Adipose tissue (tissue), 3 donors: ENCODE data around the gene ANXA2. TPM values are rescaled to one million over a fixed set of nuclear protein-coding genes. Genes with fewer than 3 reads are reported as not detected.

Source experiments
- H3K27ac ChIP-seq: one replicate; pipeline ENCODE4 v1.5.1; 2013; ENCODE audit warnings: low read depth, low read length
- WGBS, 3 donors: extraction: QIAGEN DNeasy Blood & Tissue Kit; methylation state at CpG; one replicate each; pipeline ENCODE4 v1.1.7; 2013; 5-methylcytosine and 5-hydroxymethylcytosine counted together
- polyA plus RNA-seq, 3 donors: library from polyadenylated mRNA; stranded (reverse); fragments of 200-250 nt; gene quantifications; one replicate each; pipeline ENCODE4 v1.2.3, GENCODE V29; 2013
- donor health status: healthy with polysubstance abuse.
- donor health status: Bipolar disorder and iron deficiency.
- donor health status: healthy.

Gene ANXA2
- polyA plus RNA-seq, 3 donors, result 269 to 1,224 (median 987) TPM

GRCh38 chr15:60358935-60359682 is 38.7 kb downstream of the ANXA2 start:
- WGBS, 3 donors, result 31 to 69% (median 65%) methylated on average over 10 of the region's 10 CpGs
- no peak overlapping the region for H3K27ac ChIP-seq

GRCh38 chr15:60356832-60357231 is 41.0 kb downstream of the ANXA2 start:
- WGBS, 3 donors, result 79 to 85% (median 84%) methylated on average over 4 of the region's 4 CpGs
- H3K27ac ChIP-seq, result no peak overlapping the region

- WGBS, 3 donors, result 84 to 90% (median 88%) methylated on average over 10 of the region's 10 CpGs
- no peak overlapping the region for H3K27ac ChIP-seq
Observed at GRCh38 chr15:60355148-60355857, 42.5 kb downstream of the ANXA2 start.

GRCh38 chr15:60353245-60353920 is 44.4 kb downstream of the ANXA2 start:
- 58 to 93% (median 75%) methylated on average over 5 of the region's 5 CpGs for WGBS, 3 donors
- H3K27ac ChIP-seq, result no peak overlapping the region

- no peak overlapping the region for H3K27ac ChIP-seq
- WGBS, 3 donors, result 74 to 86% (median 79%) methylated on average over 2 of the region's 2 CpGs
Observed at GRCh38 chr15:60352525-60352924, 45.3 kb downstream of the ANXA2 start.

- H3K27ac ChIP-seq, result no peak overlapping the region
- 76 to 94% (median 85%) methylated on average over 3 of the region's 3 CpGs for WGBS, 3 donors
Observed at GRCh38 chr15:60351066-60351465, 46.7 kb downstream of the ANXA2 start.

- H3K27ac ChIP-seq, result no peak overlapping the region
- 97 to 100% (median 98%) methylated on average over 2 of the region's 2 CpGs for WGBS, 3 donors
Observed at GRCh38 chr15:60350108-60350507, 47.7 kb downstream of the ANXA2 start.

GRCh38 chr15:60349589-60349988 is 48.2 kb downstream of the ANXA2 start:
- WGBS, 3 donors, result 84 to 92% (median 91%) methylated on average over 2 of the region's 2 CpGs
- H3K27ac ChIP-seq, result no peak overlapping the region

GRCh38 chr15:60347480-60348049 is 50.2 kb downstream of the ANXA2 start:
- no peak overlapping the region for H3K27ac ChIP-seq
- 91 to 93% (median 93%) methylated on average over 13 of the region's 13 CpGs for WGBS, 3 donors

- WGBS, 3 donors, result 93 to 95% (median 94%) methylated on average over 3 of the region's 3 CpGs
- H3K27ac ChIP-seq, result no peak overlapping the region
Observed at GRCh38 chr15:60346653-60347052, 51.1 kb downstream of the ANXA2 start.

GRCh38 chr15:60346077-60346476 is 51.7 kb downstream of the ANXA2 start:
- H3K27ac ChIP-seq, result no peak overlapping the region
- 89% methylated on average over 3 of the region's 3 CpGs for WGBS, 3 donors

- no peak overlapping the region for H3K27ac ChIP-seq
- WGBS, 3 donors, result 91 to 100% (median 94%) methylated on average over 3 of the region's 3 CpGs
Observed at GRCh38 chr15:60345598-60345997, 52.2 kb downstream of the ANXA2 start.

- H3K27ac ChIP-seq, result no peak overlapping the region
- 92 to 99% (median 97%) methylated on average over 2 of the region's 2 CpGs for WGBS, 3 donors
Observed at GRCh38 chr15:60344987-60345386, 52.8 kb downstream of the ANXA2 start.

- H3K27ac ChIP-seq, result no peak overlapping the region
- WGBS, 3 donors, result 89 to 90% (median 89%) methylated on average over 8 of the region's 8 CpGs
Observed at GRCh38 chr15:60344461-60344860, 53.3 kb downstream of the ANXA2 start.

GRCh38 chr15:60343221-60343970 is 54.4 kb downstream of the ANXA2 start:
- 53 to 75% (median 58%) methylated on average over 5 of the region's 5 CpGs for WGBS, 3 donors
- no peak overlapping the region for H3K27ac ChIP-seq

- H3K27ac ChIP-seq, result no peak overlapping the region
- WGBS, 3 donors, result 73 to 84% (median 81%) methylated on average over 9 of the region's 9 CpGs
Observed at GRCh38 chr15:60340207-60340921, 57.4 kb downstream of the ANXA2 start.

GRCh38 chr15:60339236-60339635 is 58.5 kb downstream of the ANXA2 start:
- 78 to 89% (median 85%) methylated on average over 9 of the region's 9 CpGs for WGBS, 3 donors
- H3K27ac ChIP-seq, result no peak overlapping the region

- no peak overlapping the region for H3K27ac ChIP-seq
- WGBS, 3 donors, result 50 to 76% (median 71%) methylated on average over 3 of the region's 3 CpGs
Observed at GRCh38 chr15:60338810-60339209, 59.0 kb downstream of the ANXA2 start.
